Right ventricle myocardium superior (tissue), 1 donor: ENCODE measurements around the gene AMER2. TPM values are rescaled to one million over a fixed set of nuclear protein-coding genes. Genes with fewer than 3 reads are reported as not detected.

ENCODE experiments used
- ATAC-seq: fragments of 200-7000 bp; cut with Tn5 transposase; one replicate; pipeline ENCODE4 v1.9.1; 2020; ENCODE audit warnings: mild to moderate bottlenecking; ENCODE audit not compliant: poor library complexity
- DNase-seq: peaks from one replicate; pipeline ENCODE4 v3.0.0-alpha.2; 2020
- intact Hi-C: fragments of 100-400 bp; cut with DNase I; formaldehyde crosslinking; loops from one replicate; pipeline ENCODE4 v1.11.2; 2022
- long read RNA-seq: library from polyadenylated mRNA; unstranded; transcript quantifications from one replicate; pipeline ENCODE4 v2.0.0, GENCODE V29; 2021
- total RNA-seq: library from RNA; stranded (reverse); fragmentation: NEBNext Ultra II Directional; extraction: Animal tissue kit (Norgen Biotek cat#: 25700); gene quantifications from one replicate; pipeline ENCODE4 v1.2.1, GENCODE V29; 2021
- donor health status: DM: no; HTN: yes; CAD: no; lungs with severe emphysema.

The AMER2 gene, protein sequence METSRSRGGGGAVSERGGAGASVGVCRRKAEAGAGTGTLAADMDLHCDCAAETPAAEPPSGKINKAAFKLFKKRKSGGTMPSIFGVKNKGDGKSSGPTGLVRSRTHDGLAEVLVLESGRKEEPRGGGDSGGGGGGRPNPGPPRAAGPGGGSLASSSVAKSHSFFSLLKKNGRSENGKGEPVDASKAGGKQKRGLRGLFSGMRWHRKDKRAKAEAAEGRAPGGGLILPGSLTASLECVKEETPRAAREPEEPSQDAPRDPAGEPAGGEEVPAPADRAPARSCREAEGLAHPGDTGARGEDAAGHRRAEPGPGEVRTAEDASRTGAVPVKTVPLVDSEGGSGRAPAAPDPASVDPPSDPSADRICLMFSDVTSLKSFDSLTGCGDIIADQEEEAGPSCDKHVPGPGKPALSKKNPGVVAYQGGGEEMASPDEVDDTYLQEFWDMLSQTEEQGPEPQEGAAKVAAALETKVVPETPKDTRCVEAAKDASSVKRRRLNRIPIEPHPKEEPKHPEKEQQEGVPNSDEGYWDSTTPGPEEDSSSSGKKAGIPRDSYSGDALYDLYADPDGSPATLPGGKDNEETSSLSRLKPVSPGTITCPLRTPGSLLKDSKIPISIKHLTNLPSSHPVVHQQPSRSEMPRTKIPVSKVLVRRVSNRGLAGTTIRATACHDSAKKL
- not detected for total RNA-seq
- long read RNA-seq: 0 reads

DNA sequence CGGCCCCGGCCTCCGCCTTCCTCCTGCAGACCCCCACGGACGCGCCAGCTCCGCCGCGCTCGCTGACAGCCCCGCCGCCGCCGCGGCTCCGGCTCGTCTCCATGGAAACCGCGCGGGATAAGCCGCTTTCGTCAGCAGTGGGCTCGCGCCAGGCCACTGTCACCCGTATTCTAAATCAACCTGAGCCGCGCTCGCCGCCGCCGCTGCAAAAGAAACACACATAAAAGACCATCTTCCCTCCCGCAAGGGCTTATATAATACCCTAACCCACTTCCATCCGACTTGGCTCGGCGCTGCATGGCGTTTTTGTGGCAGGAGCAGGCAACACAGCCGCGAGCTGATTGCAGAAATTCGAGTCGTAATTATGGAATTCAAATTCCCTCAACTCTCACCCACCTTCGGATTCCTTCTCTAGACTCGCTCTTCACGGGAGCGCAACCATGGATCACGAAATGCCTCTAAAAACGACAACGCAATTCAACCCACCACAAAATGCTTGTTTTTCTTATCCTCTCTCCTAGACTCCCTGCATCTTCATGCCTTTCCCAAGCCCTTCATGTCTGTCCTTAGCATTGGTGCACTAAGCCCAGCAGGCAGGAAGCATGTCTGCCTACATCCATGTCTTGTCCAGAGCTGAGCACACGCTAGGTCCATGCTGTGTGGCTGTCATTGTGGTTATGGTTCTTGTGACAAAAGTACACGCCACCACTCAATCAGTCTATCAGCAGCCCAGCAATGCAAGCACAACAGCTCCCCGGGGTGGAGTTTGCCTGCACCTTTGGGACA, at the start of gene AMER2:
Gene AMER2 (minus strand): TSS at position 772 of the 786 bp plus-strand sequence. CDS start 669 bp downstream, at position 103.
- peak; percentile 53 for DNase-seq

DNA sequence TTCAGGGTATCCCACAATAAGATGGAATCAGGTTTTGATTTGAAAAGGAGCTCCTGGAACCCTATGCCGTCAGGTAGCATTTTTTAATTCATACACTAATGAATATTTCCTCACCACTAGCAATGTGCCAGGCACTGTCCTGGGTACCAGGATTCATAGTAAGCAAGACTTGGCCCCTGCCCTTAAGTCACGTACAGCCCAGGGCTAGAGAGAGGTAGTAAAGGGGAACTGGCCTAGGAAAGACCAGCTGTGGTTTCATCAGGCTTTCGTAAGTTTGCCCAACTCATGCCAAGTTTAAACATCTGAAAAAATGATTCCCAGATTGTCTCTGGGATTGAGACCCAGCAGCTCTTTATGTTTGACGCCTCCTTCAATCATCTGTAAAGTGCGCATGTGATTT, 45.9 kb upstream of the AMER2 start:
- DNase-seq: no peak
- no peak for ATAC-seq
- intact Hi-C loops: no loop called here

More for the DNA sequence above, at the start of gene AMER2:
- ATAC-seq: no peak
- intact Hi-C loops: no loop called here

DNA sequence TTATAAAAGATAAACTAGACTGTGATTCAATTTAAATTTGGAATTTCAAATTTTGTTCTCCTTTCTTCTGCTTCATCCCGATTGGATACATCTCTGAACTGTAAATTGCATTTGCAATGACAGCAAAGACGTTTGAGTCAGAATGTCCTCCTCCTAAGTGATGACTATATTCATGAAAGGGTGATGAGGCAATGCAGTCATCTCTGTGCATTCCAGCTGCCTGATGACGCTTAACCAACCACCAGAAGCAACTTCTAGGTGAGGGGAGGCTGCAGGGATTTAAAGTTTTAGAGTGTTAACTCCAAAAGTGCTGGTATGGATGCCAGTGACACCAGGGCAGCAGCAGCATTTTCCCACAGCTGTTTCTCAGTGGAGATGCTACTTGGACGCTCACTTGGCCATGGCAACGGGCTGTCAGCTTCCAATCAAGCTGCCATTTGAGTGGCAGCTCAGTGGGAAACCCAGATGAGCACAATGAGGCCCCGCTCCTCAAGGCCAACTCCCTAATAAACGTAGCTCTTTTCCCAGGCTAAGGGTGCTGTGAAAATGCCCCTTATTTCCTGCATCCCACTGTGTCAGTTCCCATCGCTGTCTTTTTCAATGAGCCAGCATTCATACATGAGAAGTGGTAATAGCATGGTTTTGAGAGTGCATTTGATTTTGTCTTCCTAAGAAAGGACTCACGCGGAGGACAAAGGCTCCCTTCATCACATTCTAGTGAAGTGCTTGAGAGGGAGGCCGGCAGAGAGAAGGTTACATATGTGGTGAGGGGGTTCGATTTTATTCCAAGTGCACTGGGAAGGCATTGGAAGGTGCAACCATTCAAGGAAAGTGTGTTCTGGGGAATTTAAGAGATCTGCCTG, 45.2 kb upstream of the AMER2 start:
- no peak for ATAC-seq
- DNase-seq: no peak
- intact Hi-C loops: no loop called here

DNA sequence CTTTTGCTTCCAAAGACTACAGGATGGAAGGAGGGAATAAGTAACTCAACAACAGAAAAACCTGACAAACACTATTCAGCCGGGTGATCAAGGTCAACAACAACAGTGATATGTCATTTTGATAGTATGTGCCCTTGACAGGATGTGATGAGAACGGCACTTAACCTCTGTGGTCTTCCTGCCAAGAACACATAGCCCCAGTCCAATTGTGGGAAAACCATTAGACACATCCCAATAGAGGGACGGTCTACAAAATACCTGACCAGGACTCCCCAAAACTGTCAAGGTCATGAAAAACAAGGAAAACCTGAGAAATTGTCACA, 43.1 kb upstream of the AMER2 start:
- no peak for DNase-seq
- no peak for ATAC-seq
- intact Hi-C loops: no loop called here

DNA sequence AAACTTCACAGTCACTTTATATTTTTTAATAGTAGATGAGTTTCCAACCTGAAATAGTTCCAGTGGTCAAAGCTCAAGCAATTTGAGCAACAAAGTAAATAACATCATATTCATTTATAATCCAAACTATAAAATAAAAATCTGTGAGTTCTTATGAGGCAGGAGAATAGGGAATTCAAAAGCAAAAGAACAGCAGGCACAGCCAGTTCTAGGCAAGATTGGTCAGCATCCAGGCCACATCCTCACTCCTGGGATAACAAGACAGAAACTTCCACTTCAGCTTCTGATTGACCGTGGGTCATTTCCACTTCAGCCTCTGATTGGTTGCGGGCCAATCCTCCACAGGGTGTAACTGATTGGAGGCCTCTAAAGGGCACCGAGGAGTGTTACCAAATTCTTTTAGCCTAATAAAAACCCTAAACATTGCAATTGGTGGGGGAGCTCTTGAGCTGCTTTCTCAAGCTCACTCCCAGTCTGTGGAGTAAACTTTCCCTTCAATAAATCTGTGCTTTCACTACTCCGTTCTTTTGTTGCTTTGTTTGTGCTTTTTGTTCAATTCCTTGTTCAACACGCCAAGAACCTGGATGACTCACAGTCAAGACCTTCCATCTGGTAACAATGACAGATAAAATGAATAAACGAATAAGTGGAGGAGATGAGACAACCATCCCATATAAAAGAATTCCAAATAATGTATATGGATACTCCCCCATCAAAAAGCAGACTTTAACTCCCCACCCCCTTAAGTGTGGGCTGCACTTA, 42.6 kb upstream of the AMER2 start:
- DNase-seq: no peak
- ATAC-seq: peak; percentile 64
- intact Hi-C loops: no loop called here

DNA sequence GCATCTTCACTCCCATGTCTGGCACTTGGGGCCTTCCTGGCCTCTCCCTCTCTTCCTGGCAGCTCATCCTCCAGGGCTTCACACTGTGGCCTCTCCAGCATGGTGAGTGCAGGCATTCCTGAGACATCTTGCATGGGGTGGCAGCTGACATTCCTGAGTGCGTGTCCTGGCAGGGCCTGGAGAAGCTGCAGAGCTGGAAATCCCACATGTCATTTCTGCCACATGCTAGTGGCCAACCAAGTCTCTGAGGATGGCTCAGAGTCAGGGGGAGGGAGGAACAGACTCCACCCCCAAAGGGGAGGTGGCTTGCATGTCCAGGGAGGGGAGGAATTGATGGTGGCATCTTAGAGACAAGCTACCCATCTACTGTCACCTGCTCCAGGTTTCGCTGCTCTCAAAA, 41.6 kb upstream of the AMER2 start:
- intact Hi-C loops: no loop called here

DNA sequence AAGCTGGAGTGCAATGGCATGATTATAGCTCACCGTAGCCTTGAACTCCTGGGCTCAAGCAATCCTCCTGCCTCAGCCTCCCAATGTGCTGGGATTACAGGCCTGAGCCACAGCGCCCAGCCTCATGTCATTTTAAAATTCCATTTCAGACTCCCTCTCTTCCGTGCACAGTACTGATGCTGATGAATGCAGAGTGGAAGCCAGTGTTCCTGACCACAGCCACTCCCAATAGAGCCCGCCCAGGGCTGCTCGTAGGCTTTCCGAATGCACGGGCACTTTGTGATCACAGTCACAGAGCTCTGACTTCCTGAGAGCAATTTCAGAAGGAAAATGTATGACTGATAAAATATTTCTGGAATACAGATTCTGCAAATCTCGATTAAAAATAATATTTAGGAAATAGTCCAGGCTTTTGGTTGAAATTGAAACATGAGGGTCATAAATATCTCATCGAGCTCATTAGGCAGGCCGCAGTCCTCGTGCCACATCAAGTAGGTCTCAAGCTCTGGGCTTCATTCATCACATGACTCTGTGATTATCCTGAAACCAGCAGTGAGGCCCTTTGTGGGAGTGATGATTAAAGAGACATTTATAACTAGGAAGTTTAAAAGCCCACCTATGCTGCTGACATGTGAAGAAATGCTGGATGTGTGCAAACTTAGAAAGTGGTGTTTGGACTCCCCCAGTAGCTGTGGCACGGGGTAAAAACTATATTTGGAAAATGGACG, 38.9 kb upstream of the AMER2 start:
- intact Hi-C loops: no loop called here
- no peak for ATAC-seq
- no peak for DNase-seq

More for the DNA sequence above, 41.6 kb upstream of the AMER2 start:
- ATAC-seq: no peak
- no peak for DNase-seq

DNA sequence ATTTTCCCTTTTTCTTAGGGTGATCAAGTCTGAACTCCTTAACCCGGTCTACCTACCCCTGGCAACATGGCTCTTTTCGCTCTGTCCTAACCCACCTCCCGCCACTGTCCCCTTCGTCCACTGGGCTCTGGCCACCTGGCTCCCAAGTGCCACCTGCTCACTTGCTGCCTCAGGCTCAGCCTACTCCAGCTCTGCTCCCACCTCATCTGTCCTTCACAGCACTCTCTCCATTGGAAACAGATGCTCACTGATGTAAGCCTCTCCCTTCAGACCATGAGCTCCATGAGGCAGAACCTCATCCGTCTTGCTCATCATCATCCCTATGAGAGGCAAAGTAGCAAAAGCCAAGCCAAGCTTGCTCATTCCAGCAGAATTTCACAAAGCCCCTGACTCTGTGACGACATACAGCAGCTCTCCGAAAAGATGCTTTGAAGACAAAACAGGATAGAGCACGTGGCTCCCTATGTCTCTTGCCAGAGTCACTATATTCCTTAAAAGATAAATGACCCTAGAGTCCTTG, 35.3 kb upstream of the AMER2 start:
- ATAC-seq (no peak), DNase-seq (no peak)
- intact Hi-C loops: no loop called here

DNA sequence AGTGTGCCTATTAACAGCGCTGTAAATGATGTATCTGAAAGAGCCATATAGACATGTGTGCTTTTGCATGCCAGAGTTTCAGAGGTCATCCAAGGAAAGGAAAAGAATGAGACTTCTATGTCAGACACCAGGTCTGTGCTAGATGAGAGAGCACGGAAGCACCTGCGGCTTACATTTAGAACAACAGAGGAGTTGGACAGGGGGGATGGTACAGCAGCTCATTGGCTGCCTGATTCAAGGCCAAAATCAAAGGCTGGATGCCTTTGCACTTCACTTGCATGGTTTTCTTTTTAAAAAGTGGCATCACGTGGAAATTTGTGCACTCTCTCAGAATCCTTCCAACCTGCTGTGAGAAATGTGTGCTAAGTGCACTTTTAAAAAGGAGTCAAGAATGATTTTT, 32.8 kb upstream of the AMER2 start:
- intact Hi-C loops: no loop called here
- ATAC-seq: no peak

DNA sequence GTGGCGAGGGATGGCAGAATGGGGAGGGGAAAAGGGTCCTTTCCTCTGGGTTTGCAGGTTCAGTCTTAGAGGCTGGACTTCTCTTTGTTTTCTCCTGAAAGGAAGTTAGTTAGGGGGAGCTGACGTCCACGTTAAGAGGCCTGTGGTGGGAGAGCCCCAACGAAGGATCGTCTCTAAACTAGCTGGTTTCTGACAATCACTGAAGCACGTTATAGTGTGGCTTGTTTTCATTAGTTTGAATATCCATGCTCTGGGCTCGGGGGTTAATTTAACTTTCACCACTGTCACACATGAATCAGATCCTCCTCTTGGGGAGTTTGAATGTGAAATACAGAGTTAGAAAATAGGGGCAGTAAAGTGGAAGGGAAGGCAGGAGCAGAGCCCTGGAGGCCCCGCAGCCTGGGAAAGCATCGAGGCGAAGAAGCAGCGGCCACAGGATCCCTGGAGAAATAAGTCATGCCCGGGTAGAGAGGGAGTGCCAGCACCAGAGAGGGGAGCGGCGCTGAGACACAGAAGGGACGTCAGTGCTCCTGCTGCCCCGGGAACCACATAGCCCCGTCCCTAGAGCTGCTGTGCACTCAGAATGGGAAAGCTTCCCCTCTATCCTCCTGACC, 31.1 kb upstream of the AMER2 start:
- intact Hi-C loops: no loop called here
- no peak for DNase-seq
- ATAC-seq: no peak

More for the DNA sequence above, 32.8 kb upstream of the AMER2 start:
- DNase-seq: no peak

DNA sequence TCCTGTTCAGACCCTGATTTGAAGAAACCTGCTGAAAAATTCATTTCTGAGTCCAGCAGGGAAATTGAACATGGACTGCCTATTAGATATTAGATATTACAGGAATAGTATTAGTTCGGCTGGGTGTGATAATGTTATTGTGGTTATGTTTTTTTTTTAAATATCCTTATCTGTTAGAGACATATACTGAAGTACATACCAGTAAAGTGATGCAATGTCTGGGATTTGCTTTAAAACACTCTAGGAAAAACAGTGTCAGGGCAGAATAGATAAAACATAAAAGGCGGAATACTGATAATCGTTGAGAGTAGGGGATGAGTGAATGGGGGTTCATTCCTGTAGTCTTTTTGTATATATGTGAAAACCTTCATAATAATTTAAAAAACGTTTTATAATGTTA, 28.7 kb upstream of the AMER2 start:
- DNase-seq (no peak), ATAC-seq (no peak)
- intact Hi-C loops: no loop called here

DNA sequence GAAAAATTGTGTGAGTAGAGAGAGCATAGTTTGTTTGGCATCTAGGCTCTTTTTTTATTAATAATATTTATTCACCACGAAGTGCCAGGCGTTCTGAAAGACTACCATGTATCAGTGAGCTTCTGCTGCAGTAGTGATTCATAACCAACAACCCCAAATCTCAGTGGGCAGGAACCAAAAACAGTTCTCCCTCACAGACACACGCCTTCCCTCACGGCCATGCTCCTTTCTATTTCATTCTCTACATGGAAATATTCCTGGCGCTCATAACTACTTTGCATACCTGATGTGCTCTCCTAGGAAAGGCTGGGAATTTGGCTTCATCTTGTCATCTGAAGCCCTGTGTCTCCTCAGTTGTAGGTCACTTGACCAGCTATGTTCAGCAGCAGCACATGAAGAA, 26.6 kb upstream of the AMER2 start:
- no peak for ATAC-seq
- intact Hi-C loops: no loop called here
- DNase-seq: no peak

DNA sequence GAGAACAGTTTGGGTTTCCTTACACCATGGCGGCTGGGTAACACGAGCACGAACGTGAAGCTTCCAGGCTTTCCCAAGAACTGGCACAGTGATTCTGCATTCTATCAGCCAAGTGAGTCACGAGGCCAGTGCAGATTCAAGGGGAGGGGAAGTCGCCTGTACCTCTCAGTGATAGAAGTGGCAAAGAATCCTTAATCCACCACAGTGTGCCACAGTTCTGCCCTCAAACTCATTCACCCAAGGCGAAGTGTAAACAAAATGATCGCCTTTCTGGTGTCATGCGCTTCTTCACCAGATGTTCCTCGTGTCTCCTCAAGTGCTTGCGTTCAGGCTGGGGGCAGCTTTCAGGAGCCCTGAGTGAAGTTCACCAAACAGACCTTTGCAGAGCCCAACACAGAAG, 24.9 kb upstream of the AMER2 start:
- ATAC-seq (no peak), DNase-seq (no peak)
- intact Hi-C loops: no loop called here

DNA sequence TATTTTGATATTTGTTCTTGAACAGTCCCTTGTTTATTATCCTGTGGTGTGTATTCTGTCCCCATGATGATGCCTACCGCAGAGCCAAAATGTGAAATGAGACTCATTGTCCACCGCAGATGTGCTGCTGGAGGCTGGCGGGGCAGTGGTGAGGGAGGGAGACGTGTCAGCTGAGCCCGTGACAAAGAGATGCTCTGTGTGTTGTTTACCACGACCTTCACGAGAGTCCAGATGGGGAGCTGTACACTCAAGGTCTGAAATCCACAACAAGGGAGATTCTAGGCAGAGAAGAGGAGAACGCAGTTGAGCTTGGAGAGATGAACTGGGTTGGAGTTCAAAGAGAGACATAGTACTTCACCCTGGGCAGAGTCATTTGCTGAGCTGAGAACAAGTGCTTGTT, 20.8 kb upstream of the AMER2 start:
- ATAC-seq (no peak), DNase-seq (no peak)
- intact Hi-C loops: no loop called here

DNA sequence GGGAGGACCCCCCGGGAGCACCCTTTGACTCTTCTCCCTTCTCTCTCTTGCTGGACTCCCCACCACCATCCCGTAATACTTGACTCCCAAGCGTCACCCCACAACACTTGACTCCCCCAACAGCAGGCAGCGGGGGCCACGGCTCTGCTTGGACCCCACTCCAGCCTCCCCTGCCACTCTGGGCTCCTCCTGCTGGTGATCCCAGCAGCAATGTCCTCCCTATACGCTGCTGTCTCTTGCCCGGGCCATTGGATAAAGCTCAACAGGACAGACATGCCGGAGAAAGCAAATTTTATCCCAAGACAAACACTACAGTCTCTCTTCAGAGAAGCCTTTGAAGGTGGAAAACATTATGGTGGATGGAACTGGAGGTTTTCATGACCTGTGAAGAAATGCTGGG, 20.4 kb upstream of the AMER2 start:
- intact Hi-C loops: no loop called here

DNA sequence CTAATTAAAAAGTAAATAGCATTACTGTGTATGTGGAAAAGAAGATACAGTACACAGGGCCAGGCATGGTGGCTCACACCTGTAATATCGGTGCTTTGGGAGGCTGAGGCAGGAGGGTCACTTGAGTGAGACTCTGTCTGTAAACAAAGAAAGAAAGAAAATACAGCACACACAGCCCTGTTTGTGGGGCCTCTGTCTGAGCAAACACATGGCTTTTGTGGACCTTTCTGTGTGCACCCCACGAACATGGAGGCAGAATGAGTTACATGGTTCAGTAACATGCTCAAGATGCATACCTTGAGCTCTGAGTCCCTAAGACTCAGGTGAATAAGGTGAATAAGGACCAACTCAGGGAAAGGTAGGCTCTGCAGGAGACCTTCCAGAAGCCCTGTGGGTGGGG, 20.0 kb upstream of the AMER2 start:
- intact Hi-C loops: no loop called here
- no peak for DNase-seq
- ATAC-seq: no peak

More for the DNA sequence above, 20.4 kb upstream of the AMER2 start:
- ATAC-seq (no peak), DNase-seq (no peak)

DNA sequence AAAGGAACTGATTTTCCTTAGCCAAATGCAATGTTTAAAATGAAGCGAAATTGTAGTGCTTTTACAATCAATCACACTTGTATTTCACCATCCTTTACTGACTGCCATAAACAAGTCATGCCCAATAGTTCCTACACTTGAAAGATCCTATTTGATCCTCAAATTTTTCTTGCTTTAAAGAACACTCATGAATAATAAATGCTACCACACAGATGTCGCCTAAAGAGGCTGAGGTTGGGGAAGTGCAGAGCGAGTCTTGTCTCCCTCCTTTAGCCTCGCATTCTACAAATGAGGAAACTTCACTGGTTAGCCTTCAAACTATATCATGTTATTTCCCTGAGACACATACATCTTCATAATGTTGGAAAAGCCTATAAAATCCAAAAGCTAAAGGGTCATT, 18.7 kb upstream of the AMER2 start:
- ATAC-seq (no peak), DNase-seq (no peak)
- intact Hi-C loops: no loop called here
